Upper lobe of left lung (tissue), 4 donors: ENCODE results near the gene CARD19.

ENCODE experiments used
- CTCF ChIP-seq, 6 experiments: fragments of 450-650 bp in 4 of 6; fragments of 200-600 bp in 2 of 6; sonication (generic) in 2 of 6; IDR thresholded peaks; one replicate each; pipeline ENCODE4 v1.5.1; 2016 to 2019; ENCODE audit warnings: antibody characterized with exemption in 6 of 6
- EP300 ChIP-seq, 4 donors: sonication (generic); formaldehyde crosslinking; IDR thresholded peaks; one replicate each; pipeline ENCODE4 v1.5.1; 2017; ENCODE audit warnings: antibody characterized with exemption in 4 of 4, control low read depth in 2 of 4
- POLR2A ChIP-seq, 4 donors: fragments of 450-650 bp; IDR thresholded peaks; one replicate each; pipeline ENCODE4 v1.5.1; 2016 to 2017; ENCODE audit warnings: antibody characterized with exemption in 4 of 4, mild to moderate bottlenecking in 2 of 4
- POLR2AphosphoS5 ChIP-seq, 2 donors: sonication (generic); formaldehyde crosslinking; IDR thresholded peaks; one replicate each; pipeline ENCODE4 v1.5.1; 2017; ENCODE audit warnings: antibody characterized with exemption in 2 of 2

GRCh38 chr9:93139365-93140182 lies 43.6 kb downstream of the CARD19 start:
- no peak for TF ChIP-seq CTCF (IDR thresholded peaks at IDR 0.05)
- no peak for TF ChIP-seq EP300 (IDR thresholded peaks at IDR 0.05)
- TF ChIP-seq POLR2A (IDR thresholded peaks at IDR 0.05) = no peak
- TF ChIP-seq POLR2AphosphoS5 (IDR thresholded peaks at IDR 0.05) = no peak
